Measurements from ENCODE around the gene LRRC61.
A peak's percentile ranks its signal among the peaks of the same experiment; 100 is the strongest.

LRRC61 gene

GRCh38 chr7:150337179-150337578 lies 14.0 kb downstream of the LRRC61 start:
- in situ Hi-C loops (cut with HindIII; ENCODE audit: low sequenced_read_pairs), result no loop called here
- no peak for DNase-seq (ENCODE audit: low read depth, low spot score)
- TF ChIP-seq CTCF (IDR thresholded peaks at IDR 0.05; ENCODE audit: low read depth, low read length), result no peak
- H3K4me3 ChIP-seq (ENCODE audit: low read depth, low read length), result no peak overlapping the region

GRCh38 chr7:150337659-150338081 lies 14.5 kb downstream of the LRRC61 start:
- no peak for DNase-seq (ENCODE audit: low read depth, low spot score)
- in situ Hi-C loops (cut with HindIII; ENCODE audit: low sequenced_read_pairs), result no loop called here
- TF ChIP-seq CTCF (IDR thresholded peaks at IDR 0.05; ENCODE audit: low read depth, low read length), result no peak
- H3K4me3 ChIP-seq (ENCODE audit: low read depth, low read length), result no peak overlapping the region

GRCh38 chr7:150338166-150338829 lies 15.1 kb downstream of the LRRC61 start:
- no peak for DNase-seq (ENCODE audit: low read depth, low spot score)
- no peak for TF ChIP-seq CTCF (IDR thresholded peaks at IDR 0.05; ENCODE audit: low read depth, low read length)
- in situ Hi-C loops (cut with HindIII; ENCODE audit: low sequenced_read_pairs), result no loop called here
- no peak overlapping the region for H3K4me3 ChIP-seq (ENCODE audit: low read depth, low read length)

- DNase-seq (ENCODE audit: low read depth, low spot score), result no peak
- in situ Hi-C loops (cut with HindIII; ENCODE audit: low sequenced_read_pairs), result no loop called here
- TF ChIP-seq CTCF (IDR thresholded peaks at IDR 0.05; ENCODE audit: low read depth, low read length), result no peak
- no peak overlapping the region for H3K4me3 ChIP-seq (ENCODE audit: low read depth, low read length)
These were observed 16.3 kb downstream of the LRRC61 start for GRCh38 chr7:150339409-150339809.

- DNase-seq (ENCODE audit: low read depth, low spot score), result peak; percentile 22
- TF ChIP-seq CTCF (IDR thresholded peaks at IDR 0.05; ENCODE audit: low read depth, low read length), result no peak
- peak overlapping the region; percentile 26 for H3K4me3 ChIP-seq (ENCODE audit: low read depth, low read length)
- in situ Hi-C loops (cut with HindIII; ENCODE audit: low sequenced_read_pairs), result no loop called here
These were observed 17.0 kb downstream of the LRRC61 start for GRCh38 chr7:150340024-150340749.

- peak overlapping the region; percentile 30 for H3K4me3 ChIP-seq (ENCODE audit: low read depth, low read length)
- TF ChIP-seq CTCF (IDR thresholded peaks at IDR 0.05; ENCODE audit: low read depth, low read length), result no peak
- in situ Hi-C loops (cut with HindIII; ENCODE audit: low sequenced_read_pairs), result no loop called here
- DNase-seq (ENCODE audit: low read depth, low spot score), result no peak
These were observed 17.7 kb downstream of the LRRC61 start for GRCh38 chr7:150340875-150341262.

Measured in astrocyte of the spinal cord (primary cell).